WERI-Rb-1 (cell line): ENCODE results near the gene PRKCB.

ENCODE experiments used
- DNase-seq: peaks from one replicate; pipeline ENCODE4 v3.0.0-alpha.2; 2020
- H3K27ac ChIP-seq: fragments of 250-450 bp; sonication (Bioruptor Pico); 2 replicates; pipeline ENCODE4 v1.5.1; 2020; ENCODE audit warnings: mild to moderate bottlenecking, moderate library complexity
- H3K27me3 ChIP-seq: fragments of 250-450 bp; sonication (Bioruptor Pico); 2 replicates; pipeline ENCODE4 v1.5.1; 2021; ENCODE audit warnings: mild to moderate bottlenecking, low read depth, moderate library complexity; ENCODE audit not compliant: insufficient read depth, severe bottlenecking
- H3K36me3 ChIP-seq: fragments of 250-450 bp; sonication (Bioruptor Pico); 2 replicates; pipeline ENCODE4 v1.5.1; 2020; ENCODE audit warnings: mild to moderate bottlenecking, moderate library complexity
- H3K4me3 ChIP-seq: 2 replicates; pipeline ENCODE4 v1.5.1; 2011; ENCODE audit warnings: low read depth, mild to moderate bottlenecking, control low read depth, low read length
- H3K9me3 ChIP-seq: fragments of 250-450 bp; sonication (Bioruptor Pico); 2 replicates; pipeline ENCODE4 v1.5.1; 2021; ENCODE audit warnings: mild to moderate bottlenecking, moderate library complexity; ENCODE audit not compliant: severe bottlenecking
- CTCF ChIP-seq: IDR thresholded peaks from 2 replicates; pipeline ENCODE4 v1.5.1; 2011; ENCODE audit warnings: low read depth, mild to moderate bottlenecking, control low read depth, inconsistent platforms, low read length

The PRKCB gene

GRCh38 chr16:23868136-23868535 lies 32.4 kb downstream of the PRKCB start:
- Histone ChIP-seq H3K27ac (no peak overlapping the region), H3K27me3 (peaks cover 19% of the 10 kb centered on the region)
- no peak for DNase-seq

DNA sequence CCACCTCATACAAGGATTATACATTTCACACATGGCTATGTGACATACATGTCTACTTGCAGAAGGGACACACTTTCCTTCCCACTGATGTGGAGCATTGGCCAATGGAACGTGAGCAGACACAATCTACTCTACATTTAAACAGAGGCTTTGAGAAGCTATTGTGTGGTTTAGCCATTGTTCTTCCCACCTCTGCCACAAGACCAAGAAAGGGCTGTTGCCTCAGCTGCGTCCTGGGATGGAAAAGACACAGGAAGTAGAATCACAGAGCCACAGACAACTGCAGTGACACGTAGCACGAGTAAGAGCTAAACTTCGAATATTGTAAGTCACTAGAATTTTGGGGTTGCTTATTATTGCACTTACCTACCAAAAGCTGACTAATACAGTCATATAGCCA lies 33.3 kb downstream of the PRKCB start:
- DNase-seq: no peak
- H3K27ac ChIP-seq: no peak overlapping the region
- TF ChIP-seq CTCF: no peak
- no peak overlapping the region for H3K4me3 ChIP-seq
- H3K36me3 ChIP-seq: no peaks in the 10 kb centered on the region
- peaks cover 12% of the 10 kb centered on the region for H3K27me3 ChIP-seq
- H3K9me3 ChIP-seq: no peaks in the 10 kb centered on the region

More at GRCh38 chr16:23868136-23868535, 32.4 kb downstream of the PRKCB start:
- Histone ChIP-seq H3K9me3 (no peaks in the 10 kb centered on the region), H3K4me3 (no peak overlapping the region), H3K36me3 (no peaks in the 10 kb centered on the region)
- TF ChIP-seq CTCF: no peak

DNA sequence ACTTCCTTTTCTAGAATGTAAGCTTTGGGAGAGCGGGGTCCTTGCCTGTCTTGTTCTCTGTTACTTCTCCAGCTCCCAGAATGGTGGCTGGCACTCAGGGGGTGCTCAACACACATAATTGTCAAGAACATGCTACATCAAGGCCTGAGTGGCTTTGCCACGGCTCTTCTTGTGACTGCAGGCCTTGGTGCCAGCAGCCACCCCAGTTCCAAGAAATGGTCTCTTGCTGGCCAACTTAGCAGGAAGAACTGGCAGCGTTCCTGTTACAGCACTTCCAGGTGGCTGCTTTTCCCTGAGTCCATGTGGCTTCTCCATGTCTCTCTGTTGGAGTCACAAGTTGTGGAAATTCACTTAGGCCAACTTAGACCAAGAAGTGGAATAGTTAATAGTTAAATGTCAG lies 36.1 kb downstream of the PRKCB start:
- H3K36me3 ChIP-seq: no peaks in the 10 kb centered on the region
- H3K27ac ChIP-seq: no peak overlapping the region
- no peak for DNase-seq
- no peak for TF ChIP-seq CTCF
- no peaks in the 10 kb centered on the region for H3K9me3 ChIP-seq
- H3K27me3 ChIP-seq: peaks cover 4% of the 10 kb centered on the region
- no peak overlapping the region for H3K4me3 ChIP-seq

GRCh38 chr16:23874613-23875294 lies 39.0 kb downstream of the PRKCB start:
- no peak for TF ChIP-seq CTCF
- Histone ChIP-seq H3K36me3 (no peaks in the 10 kb centered on the region), H3K27me3 (no peaks in the 10 kb centered on the region), H3K4me3 (no peak overlapping the region), H3K9me3 (no peaks in the 10 kb centered on the region), H3K27ac (no peak overlapping the region)
- no peak for DNase-seq

DNA sequence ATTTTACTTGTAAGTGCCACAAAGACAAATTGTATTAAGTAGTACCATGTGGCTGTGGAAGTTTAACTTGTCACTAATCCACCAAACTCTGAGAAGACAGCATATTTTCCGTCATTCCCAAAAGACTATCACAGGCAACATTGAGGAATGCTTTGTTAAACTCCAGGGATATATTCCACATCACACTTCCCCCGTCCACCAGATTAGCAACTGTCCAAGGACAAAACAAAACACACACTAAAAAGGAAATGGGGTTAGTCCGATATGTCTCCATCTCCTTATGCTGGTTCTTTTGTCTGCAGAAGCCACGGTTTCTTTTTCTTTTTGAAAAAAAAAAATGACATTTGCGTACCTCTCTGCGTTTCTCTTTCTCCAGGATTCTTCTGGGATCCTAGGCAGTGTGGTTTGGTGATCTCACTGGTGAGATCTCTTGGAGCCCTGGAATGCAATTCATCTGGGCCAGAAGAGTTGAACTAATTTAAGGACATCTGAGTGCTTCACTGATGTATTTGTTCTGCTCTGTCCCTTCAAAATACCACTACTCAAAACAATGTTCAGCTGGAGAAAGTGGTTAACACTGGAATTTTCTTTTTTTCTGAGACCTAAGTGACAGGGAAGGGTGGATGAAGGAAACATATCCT lies 40.6 kb downstream of the PRKCB start:
- H3K9me3 ChIP-seq: no peaks in the 10 kb centered on the region
- H3K36me3 ChIP-seq: no peaks in the 10 kb centered on the region
- no peaks in the 10 kb centered on the region for H3K27me3 ChIP-seq
- no peak for TF ChIP-seq CTCF
- no peak for DNase-seq
- H3K27ac ChIP-seq: no peak overlapping the region
- H3K4me3 ChIP-seq: no peak overlapping the region
